ENCODE results near the gene ECT2L.

Gene ECT2L

DNA sequence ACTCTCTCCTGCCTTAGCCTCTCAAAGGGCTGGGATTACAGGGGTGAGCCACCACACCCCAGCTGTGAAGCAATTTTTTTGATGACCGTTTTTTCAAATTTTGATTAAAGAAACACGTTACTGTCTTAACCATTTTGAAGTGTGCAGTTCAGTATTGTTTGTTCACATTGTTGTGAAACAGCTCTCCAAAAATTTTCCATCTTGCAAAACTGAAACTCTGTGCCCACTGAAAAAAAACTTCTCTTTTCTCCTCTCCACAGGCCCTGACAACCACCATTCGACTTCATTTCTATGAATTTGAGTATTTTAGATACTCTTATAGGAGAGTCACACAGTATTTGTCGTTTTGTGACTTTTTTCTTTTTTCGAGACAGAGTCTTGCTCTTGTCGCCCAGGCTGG is 53.9 kb downstream of the ECT2L start:
- in situ Hi-C loops (cut with MboI; ENCODE audit: low sequenced_read_pairs) = no loop called here

- in situ Hi-C loops (cut with MboI; ENCODE audit: low sequenced_read_pairs) = no loop called here
Measured at GRCh38 chr6:138856654-138857053, 60.8 kb downstream of the ECT2L start.

DNA sequence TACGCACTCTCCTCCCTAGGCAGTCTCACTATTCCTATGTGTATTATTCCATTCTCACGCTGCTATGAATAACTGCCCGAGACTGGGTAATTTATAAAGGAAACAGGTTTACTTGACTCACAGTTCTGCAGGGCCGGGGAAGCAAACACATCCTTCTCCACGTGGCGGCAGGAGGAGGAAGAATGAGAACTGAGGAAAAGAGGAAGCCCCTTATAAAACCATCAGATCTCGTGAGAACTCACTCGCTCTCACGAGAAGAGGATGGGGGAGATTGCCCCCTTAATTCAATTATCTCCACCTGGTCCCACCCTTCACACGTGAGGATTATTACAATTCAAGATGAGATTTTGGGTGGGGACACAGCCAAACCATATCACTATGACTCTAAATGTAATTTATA is 61.9 kb downstream of the ECT2L start:
- in situ Hi-C loops (cut with MboI; ENCODE audit: low sequenced_read_pairs) = no loop called here

- in situ Hi-C loops (cut with MboI; ENCODE audit: low sequenced_read_pairs) = no loop called here
Measured at GRCh38 chr6:138862456-138862855, 66.6 kb downstream of the ECT2L start.

DNA sequence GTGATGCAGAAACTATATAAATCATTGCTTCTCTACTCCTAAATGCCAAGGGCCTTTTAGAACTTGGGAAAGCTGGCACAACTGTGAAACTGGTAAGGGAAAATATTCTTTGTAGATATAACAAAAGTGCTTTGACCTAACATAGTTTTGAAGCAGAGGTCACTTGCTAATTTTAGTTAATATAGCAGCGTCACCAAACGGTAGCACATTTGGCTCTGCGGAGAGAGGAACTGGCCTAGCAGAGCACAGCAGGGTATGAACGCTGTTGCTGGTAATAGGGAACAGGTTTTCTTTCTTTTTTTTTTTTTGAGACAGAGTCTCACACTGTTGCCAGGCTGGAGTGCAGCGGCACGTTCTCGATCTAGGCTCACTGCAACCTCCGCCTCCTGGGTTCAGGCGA is 67.4 kb downstream of the ECT2L start:
- in situ Hi-C loops (cut with MboI; ENCODE audit: low sequenced_read_pairs) = no loop called here

GRCh38 chr6:138864343-138864890 is 68.5 kb downstream of the ECT2L start:
- in situ Hi-C loops (cut with MboI; ENCODE audit: low sequenced_read_pairs) = no loop called here

DNA sequence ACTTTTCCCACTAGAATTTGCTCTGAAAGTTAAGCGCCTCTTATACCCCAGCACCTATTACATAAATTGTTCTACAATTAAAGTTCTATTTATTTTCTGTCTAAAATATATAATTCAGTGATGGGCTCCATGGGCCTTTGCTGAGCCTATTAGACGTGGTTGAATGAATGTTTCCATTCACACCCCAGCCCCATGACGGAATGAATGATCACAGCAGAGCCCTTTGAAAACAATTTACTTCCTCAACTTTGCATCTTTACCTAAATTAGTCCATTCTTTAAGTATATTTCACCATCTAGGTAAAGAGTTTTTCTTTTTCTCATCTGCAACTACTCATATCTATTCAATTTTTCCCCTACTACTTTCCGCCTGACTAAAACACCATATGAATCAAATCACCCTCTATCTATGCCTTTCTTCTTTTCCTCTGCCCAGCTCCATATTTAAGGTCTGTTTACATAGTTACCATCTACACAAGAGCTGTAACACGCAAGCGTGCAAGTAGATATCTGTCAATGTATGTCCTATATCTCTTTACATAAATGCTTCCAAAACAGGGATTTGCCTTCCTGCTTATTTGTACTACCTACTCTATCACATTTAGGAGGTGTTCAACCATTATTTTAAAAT is 69.7 kb downstream of the ECT2L start:
- in situ Hi-C loops (cut with MboI; ENCODE audit: low sequenced_read_pairs) = no loop called here

GRCh38 chr6:138868181-138868580 is 72.3 kb downstream of the ECT2L start:
- in situ Hi-C loops (cut with MboI; ENCODE audit: low sequenced_read_pairs) = no loop called here

GRCh38 chr6:138869398-138869797 is 73.5 kb downstream of the ECT2L start:
- in situ Hi-C loops (cut with MboI; ENCODE audit: low sequenced_read_pairs) = no loop called here

DNA sequence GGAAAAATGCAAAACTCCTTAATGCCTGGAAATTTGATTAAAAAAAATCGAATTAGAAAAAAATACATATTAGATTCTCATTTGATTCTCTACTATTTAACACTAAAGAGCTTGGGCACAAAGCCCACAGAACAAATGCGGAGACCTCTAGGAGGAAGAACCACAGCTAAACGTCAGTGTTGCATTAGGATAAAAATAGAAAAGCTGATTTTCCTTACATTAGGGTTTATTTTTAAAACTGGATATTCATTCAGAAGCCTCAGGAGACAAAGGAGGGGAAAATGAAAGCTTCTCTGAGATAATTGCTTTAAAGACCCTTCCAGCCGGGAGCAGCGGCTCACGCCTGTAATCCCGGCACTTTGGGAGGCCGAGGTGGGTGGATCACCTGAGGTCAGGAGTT is 77.3 kb downstream of the ECT2L start:
- in situ Hi-C loops (cut with MboI; ENCODE audit: low sequenced_read_pairs) = no loop called here

DNA sequence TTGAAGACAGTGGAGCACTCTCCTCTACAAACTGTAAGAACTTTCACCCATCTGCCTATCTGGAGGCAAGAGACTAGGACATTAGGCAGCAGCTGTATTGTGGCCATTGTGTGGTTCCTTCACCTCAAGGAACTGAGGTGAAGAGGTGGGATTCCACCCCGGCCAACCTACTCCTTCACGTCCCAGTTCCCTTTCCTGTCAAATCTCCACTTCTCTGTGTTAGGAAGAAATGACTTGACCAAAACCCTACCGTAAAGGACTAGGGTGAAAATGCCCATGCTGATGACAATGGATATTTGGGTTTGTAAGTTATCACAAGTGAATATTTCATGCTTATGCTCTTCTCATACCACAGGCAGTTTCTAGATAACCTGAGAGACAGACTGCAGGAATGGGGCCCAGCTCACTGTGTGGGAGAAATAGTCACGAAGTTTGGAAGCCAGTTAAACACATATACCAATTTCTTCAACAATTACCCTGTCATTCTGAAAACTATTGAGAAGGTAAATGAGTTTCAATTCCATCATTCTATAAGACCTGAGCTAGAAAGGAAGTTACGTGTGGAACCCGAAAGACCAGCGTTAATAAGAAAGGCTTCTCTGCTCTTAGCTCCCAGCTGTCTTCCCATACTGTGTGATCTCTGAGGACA is 86.6 kb downstream of the ECT2L start:
- in situ Hi-C loops (cut with MboI; ENCODE audit: low sequenced_read_pairs) = no loop called here

DNA sequence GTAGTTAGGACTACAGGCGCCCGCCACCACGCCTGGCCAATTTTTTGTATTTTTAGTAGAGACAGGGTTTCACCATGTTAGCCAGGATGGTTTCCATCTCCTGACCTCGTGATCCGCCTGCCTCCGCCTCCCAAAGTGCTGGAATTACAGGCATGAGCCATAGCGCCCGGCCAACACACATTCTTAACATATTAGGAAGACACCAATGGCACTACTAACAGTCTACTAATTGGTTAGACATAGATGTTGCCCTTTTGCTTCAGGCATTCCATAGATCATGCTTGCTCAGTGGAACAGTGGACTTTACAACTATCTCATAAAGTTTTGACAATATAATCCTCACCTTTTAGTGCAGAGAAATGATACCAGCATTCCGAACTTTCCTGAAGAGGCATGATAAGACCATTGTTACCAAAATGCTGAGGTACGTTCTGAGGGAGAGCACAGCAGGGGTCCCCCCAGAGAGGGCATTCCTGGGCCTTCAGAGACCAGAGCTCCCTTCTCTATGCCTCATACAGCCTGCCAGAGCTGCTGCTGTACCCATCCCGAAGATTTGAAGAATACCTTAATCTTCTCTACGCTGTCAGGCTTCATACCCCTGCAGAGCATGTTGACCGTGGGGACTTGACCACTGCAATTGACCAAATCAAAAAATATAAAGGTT is 89.4 kb downstream of the ECT2L start:
- in situ Hi-C loops (cut with MboI; ENCODE audit: low sequenced_read_pairs) = no loop called here

GRCh38 chr6:138891255-138891986 is 95.5 kb downstream of the ECT2L start:
- in situ Hi-C loops (cut with MboI; ENCODE audit: low sequenced_read_pairs) = no loop called here

GRCh38 chr6:138896104-138896756 is 100.3 kb downstream of the ECT2L start:
- in situ Hi-C loops (cut with MboI; ENCODE audit: low sequenced_read_pairs) = no loop called here

GRCh38 chr6:138897031-138897430 is 101.1 kb downstream of the ECT2L start:
- in situ Hi-C loops (cut with MboI; ENCODE audit: low sequenced_read_pairs) = no loop called here

GRCh38 chr6:138907167-138907566 is 111.3 kb downstream of the ECT2L start:
- in situ Hi-C loops (cut with MboI; ENCODE audit: low sequenced_read_pairs) = no loop called here

- in situ Hi-C loops (cut with MboI; ENCODE audit: low sequenced_read_pairs) = no loop called here
Measured at GRCh38 chr6:138909511-138909910, 113.6 kb downstream of the ECT2L start.

DNA sequence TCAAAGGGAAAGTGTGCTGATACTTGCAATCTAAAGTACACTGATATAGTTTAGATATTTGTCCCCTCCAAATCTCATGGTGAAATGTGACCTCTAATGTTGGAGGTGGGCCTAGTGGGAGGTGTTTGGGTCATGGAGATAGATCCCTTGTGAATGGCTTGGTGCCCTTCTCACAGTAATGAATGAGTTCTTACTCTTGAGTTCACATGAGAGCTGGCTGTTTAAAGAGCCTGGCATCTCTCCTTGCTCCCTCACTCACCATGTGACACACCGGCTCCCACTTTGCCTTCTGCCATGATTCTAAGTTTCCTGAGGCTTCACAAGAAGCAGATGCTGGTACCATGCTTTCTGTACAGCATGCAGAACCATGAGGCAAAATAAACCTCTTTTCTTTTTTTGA is 114.1 kb downstream of the ECT2L start:
- in situ Hi-C loops (cut with MboI; ENCODE audit: low sequenced_read_pairs) = no loop called here

- in situ Hi-C loops (cut with MboI; ENCODE audit: low sequenced_read_pairs) = no loop called here
Measured at GRCh38 chr6:138912308-138912707, 116.4 kb downstream of the ECT2L start.

GRCh38 chr6:138914701-138915100 is 118.8 kb downstream of the ECT2L start:
- in situ Hi-C loops (cut with MboI; ENCODE audit: low sequenced_read_pairs) = no loop called here

DNA sequence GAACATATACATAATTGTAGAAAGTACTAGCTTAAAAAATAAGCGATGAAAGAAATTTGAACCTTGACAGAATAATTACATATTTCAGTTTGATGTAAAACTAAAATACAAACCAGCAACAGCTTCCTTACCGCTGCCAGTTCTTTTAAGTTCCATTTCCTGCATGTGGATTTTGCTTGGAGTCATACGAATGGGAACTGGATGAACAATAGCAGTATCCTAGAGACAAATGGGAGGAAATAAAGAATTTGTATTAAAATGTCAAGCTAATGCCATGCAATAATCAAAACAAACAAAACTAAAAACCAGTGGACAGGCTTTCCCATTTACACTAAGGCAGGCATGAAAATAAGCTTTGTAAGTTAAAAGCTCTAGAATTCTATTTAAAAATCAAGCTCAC is 125.0 kb downstream of the ECT2L start:
- in situ Hi-C loops (cut with MboI; ENCODE audit: low sequenced_read_pairs) = no loop called here
